ENCODE data around the gene CATSPERE. TPM values are rescaled to one million over a fixed set of nuclear protein-coding genes. Genes with fewer than 3 reads are reported as not detected.
"Not testable (repeated sequence)": the region's sequence is repeated elsewhere in the genome, so short reads cannot be mapped to it uniquely, and the experiment has no call there.

Gene CATSPERE
- total RNA-seq, 1 experiment from 2014 or later, result 0.11 TPM

GRCh38 chr1:244661569-244662312 is 200.7 kb downstream of the CATSPERE start:
- DNase-seq (ENCODE audit: low read depth), result not testable (repeated sequence)

GRCh38 chr1:244662599-244662998 is 201.5 kb downstream of the CATSPERE start:
- no peak for DNase-seq (ENCODE audit: low read depth)

- no peak for DNase-seq (ENCODE audit: low read depth)
Measured at GRCh38 chr1:244664353-244664752, 203.3 kb downstream of the CATSPERE start.

- peak; percentile 84 for DNase-seq (ENCODE audit: low read depth)
Measured at GRCh38 chr1:244665771-244666217, 204.7 kb downstream of the CATSPERE start.

- not testable (repeated sequence) for DNase-seq (ENCODE audit: low read depth)
Measured at GRCh38 chr1:244666672-244667418, 205.8 kb downstream of the CATSPERE start.

GRCh38 chr1:244667797-244668196 is 206.7 kb downstream of the CATSPERE start:
- no peak for DNase-seq (ENCODE audit: low read depth)

- peak; percentile 63 for DNase-seq (ENCODE audit: low read depth)
Measured at GRCh38 chr1:244672946-244673682, 212.0 kb downstream of the CATSPERE start.

- peak; percentile 75 for DNase-seq (ENCODE audit: low read depth)
Measured at GRCh38 chr1:244674446-244674845, 213.4 kb downstream of the CATSPERE start.

GRCh38 chr1:244675167-244675566 is 214.1 kb downstream of the CATSPERE start:
- DNase-seq (ENCODE audit: low read depth), result no peak

GRCh38 chr1:244678697-244679096 is 217.6 kb downstream of the CATSPERE start:
- DNase-seq (ENCODE audit: low read depth), result no peak

- DNase-seq (ENCODE audit: low read depth), result no peak
Measured at GRCh38 chr1:244680667-244681066, 219.6 kb downstream of the CATSPERE start.

GRCh38 chr1:244682087-244682486 is 221.0 kb downstream of the CATSPERE start:
- not testable (repeated sequence) for DNase-seq (ENCODE audit: low read depth)

Other genes starting within 250 kb of the CATSPERE start
- gene ADSS2, start 9.4 kb upstream of the CATSPERE start, total RNA-seq (2014; rRNA removed), result 42.8 and 47.4 TPM in 2 replicates
- gene DESI2, start 191.9 kb downstream of the CATSPERE start, total RNA-seq (2014; rRNA removed), result 61.0 and 61.4 TPM in 2 replicates